IMR-90 (cell line): Measurements from ENCODE around the gene PRELID1. TPM values are rescaled to one million over a fixed set of nuclear protein-coding genes. Genes with fewer than 3 reads are reported as not detected.

ENCODE experiments used
- ATAC-seq: fragments of 200-7000 bp; cut with Tn5 transposase; 2 replicates; pipeline ENCODE4 v1.9.1; 2020; ENCODE audit warnings: low read depth, mild to moderate bottlenecking, moderate library complexity
- BruUV-seq: library from RNA; stranded (reverse); fragments of 400-500 nt; replicated peaks from 2 replicates; lab custom pipeline; 2021; lab: Mats Ljungman, UMichigan
- CTCF ChIA-PET: fragments of 300-600 bp; formaldehyde crosslinking; extraction: SDS; loops from one replicate; lab custom pipeline; 2021; ENCODE audit warnings: antibody characterized with exemption; lab: Yijun Ruan, JAX
- POLR2A ChIA-PET: fragments of 300-600 bp; sonication (Branson Sonifier 250); formaldehyde crosslinking; loops from one replicate; lab custom pipeline; 2022; ENCODE audit warnings: antibody characterized with exemption; ENCODE audit not compliant: unreplicated experiment; lab: Charles Lee
- DNase-seq: peaks from one replicate; pipeline ENCODE4 v3.0.0; 2013
- H2AFZ ChIP-seq: replicated peaks from 2 replicates; pipeline ENCODE3; 2013; ENCODE audit warnings: low read length, mild to moderate bottlenecking; ENCODE audit not compliant: poor library complexity
- H2AK5ac ChIP-seq: 2 replicates; pipeline ENCODE4 v1.6.1; 2013; ENCODE audit warnings: low read depth, low read length, inconsistent platforms
- H2AK9ac ChIP-seq: replicated peaks from 2 replicates; pipeline ENCODE3; 2013; ENCODE audit warnings: mild to moderate bottlenecking, low read depth, low read length, moderate library complexity; ENCODE audit not compliant: poor library complexity
- H2BK120ac ChIP-seq: 2 replicates; pipeline ENCODE4 v1.6.1; 2013; ENCODE audit warnings: low read depth, low read length, inconsistent platforms
- H2BK15ac ChIP-seq: 3 replicates; pipeline ENCODE4 v1.6.1; 2013; ENCODE audit warnings: low read depth, low read length, inconsistent platforms
- H2BK20ac ChIP-seq: 2 replicates; pipeline ENCODE4 v1.6.1; 2013; ENCODE audit warnings: low read depth, mild to moderate bottlenecking, inconsistent platforms, low read length, moderate library complexity
- H2BK5ac ChIP-seq: 2 replicates; pipeline ENCODE4 v1.6.1; 2013; ENCODE audit warnings: mild to moderate bottlenecking, low read depth, low read length, inconsistent platforms; ENCODE audit not compliant: poor library complexity, severe bottlenecking
- H3K14ac ChIP-seq: replicated peaks from 2 replicates; pipeline ENCODE4 v1.6.1; 2013; ENCODE audit warnings: low read depth, low read length, inconsistent platforms
- H3K18ac ChIP-seq: 2 replicates; pipeline ENCODE4 v1.6.1; 2013; ENCODE audit warnings: low read depth, low read length, control low read depth
- H3K23ac ChIP-seq: 2 replicates; pipeline ENCODE4 v1.6.1; 2013; ENCODE audit warnings: low read depth, low read length, inconsistent platforms
- H3K27ac ChIP-seq: 2 replicates; pipeline ENCODE4 v1.5.1; 2013; ENCODE audit warnings: mild to moderate bottlenecking, control low read depth, low read length; ENCODE audit not compliant: insufficient read depth
- H3K27me3 ChIP-seq: 2 replicates; pipeline ENCODE4 v1.6.1; 2013; ENCODE audit warnings: low read length; ENCODE audit not compliant: control insufficient read depth, insufficient read depth
- H3K36me3 ChIP-seq: 2 replicates; pipeline ENCODE4 v1.6.1; 2013; ENCODE audit warnings: low read length, mixed read lengths; ENCODE audit not compliant: control insufficient read depth, insufficient read depth
- H3K4ac ChIP-seq: 2 replicates; pipeline ENCODE4 v1.6.1; 2013; ENCODE audit warnings: low read depth, low read length, inconsistent platforms
- H3K4me1 ChIP-seq: 2 replicates; pipeline ENCODE4 v1.6.1; 2013; ENCODE audit warnings: low read length, mixed read lengths; ENCODE audit not compliant: control insufficient read depth, insufficient read depth
- H3K4me2 ChIP-seq: 2 replicates; pipeline ENCODE4 v1.6.1; 2013; ENCODE audit warnings: low read depth, mild to moderate bottlenecking, control low read depth, low read length, moderate library complexity
- H3K4me3 ChIP-seq: 2 replicates; pipeline ENCODE4 v1.5.1; 2013; ENCODE audit warnings: low read depth, mild to moderate bottlenecking, control low read depth, low read length, moderate library complexity; ENCODE audit not compliant: insufficient read depth
- H3K56ac ChIP-seq: 2 replicates; pipeline ENCODE4 v1.6.1; 2013; ENCODE audit warnings: low read length, inconsistent platforms; ENCODE audit not compliant: insufficient read depth; ENCODE audit errors: extremely low read depth
- H3K79me1 ChIP-seq, 2 experiments: 2 replicates each; pipeline ENCODE4 v1.6.1; 2013; ENCODE audit warnings: low read length in 2 of 2, inconsistent platforms in 1 of 2, low read depth in 1 of 2
- H3K9ac ChIP-seq: 2 replicates; pipeline ENCODE4 v1.6.1; 2013; ENCODE audit warnings: low read depth, low read length, control low read depth
- H3K9me1 ChIP-seq: 2 replicates; pipeline ENCODE4 v1.6.1; 2013; ENCODE audit warnings: low read length, inconsistent platforms; ENCODE audit not compliant: insufficient read depth
- H3K9me3 ChIP-seq: 2 replicates; pipeline ENCODE4 v1.6.1; 2013; ENCODE audit warnings: low read length; ENCODE audit not compliant: control insufficient read depth, insufficient read depth
- H4K20me1 ChIP-seq: 2 replicates; pipeline ENCODE4 v1.6.1; 2013; ENCODE audit warnings: low read length, inconsistent platforms; ENCODE audit not compliant: insufficient read depth
- H4K5ac ChIP-seq: 2 replicates; pipeline ENCODE4 v1.6.1; 2013; ENCODE audit warnings: mild to moderate bottlenecking, low read depth, low read length, control low read depth
- H4K8ac ChIP-seq, 2 experiments: 2 replicates each; pipeline ENCODE4 v1.6.1; 2013; ENCODE audit warnings: low read depth in 2 of 2, low read length in 2 of 2, control low read depth in 1 of 2, inconsistent platforms in 1 of 2
- H4K91ac ChIP-seq: 2 replicates; pipeline ENCODE4 v1.6.1; 2013; ENCODE audit warnings: low read depth, low read length, inconsistent platforms; ENCODE audit not compliant: insufficient read depth
- BHLHE40 ChIP-seq: fragments of 150-350 bp; IDR thresholded peaks from 2 replicates; pipeline ENCODE4 v1.6.1; 2016; ENCODE audit warnings: mild to moderate bottlenecking, low read depth, low read length
- CEBPB ChIP-seq: IDR thresholded peaks from 2 replicates; pipeline ENCODE4 v1.6.1; 2012; ENCODE audit warnings: low read depth, low read length, improper control_type of control experiment
- CHD1 ChIP-seq: IDR thresholded peaks from 2 replicates; pipeline ENCODE4 v1.6.1; 2012; ENCODE audit warnings: low read depth, low read length, improper control_type of control experiment
- CTCF ChIP-seq: conservative IDR thresholded peaks from 2 replicates; pipeline ENCODE4 v1.5.1; 2012; ENCODE audit warnings: mild to moderate bottlenecking, low read depth, low read length, improper control_type of control experiment
- ELK1 ChIP-seq: fragments of 150-350 bp; IDR thresholded peaks from 2 replicates; pipeline ENCODE4 v1.6.1; 2016; ENCODE audit warnings: low read depth, mild to moderate bottlenecking, low read length, moderate library complexity, borderline replicate concordance
- MAFK ChIP-seq: IDR thresholded peaks from 2 replicates; pipeline ENCODE4 v1.6.1; 2012; ENCODE audit warnings: low read depth, low read length, improper control_type of control experiment
- MXI1 ChIP-seq: IDR thresholded peaks from 2 replicates; pipeline ENCODE4 v1.6.1; 2012; ENCODE audit warnings: low read depth, mild to moderate bottlenecking, low read length, moderate library complexity, borderline replicate concordance
- NFE2L2 ChIP-seq: fragments of 150-350 bp; IDR thresholded peaks from 2 replicates; pipeline ENCODE4 v1.6.1; 2016; ENCODE audit warnings: low read depth, mild to moderate bottlenecking, low read length
- POLR2A ChIP-seq: IDR thresholded peaks from 2 replicates; pipeline ENCODE4 v1.6.1; 2012; ENCODE audit warnings: mild to moderate bottlenecking, low read depth, low read length
- RAD21 ChIP-seq: IDR thresholded peaks from 2 replicates; pipeline ENCODE4 v1.6.1; 2012; ENCODE audit warnings: low read length, improper control_type of control experiment
- RFX5 ChIP-seq: IDR thresholded peaks from 2 replicates; pipeline ENCODE4 v1.8.0; 2012; ENCODE audit warnings: low read depth, mild to moderate bottlenecking, low read length, moderate library complexity
- SMC3 ChIP-seq: fragments of 150-350 bp; IDR thresholded peaks from 2 replicates; pipeline ENCODE4 v1.6.1; 2016; ENCODE audit warnings: low read depth, mild to moderate bottlenecking, antibody characterized with exemption, low read length, moderate library complexity
- USF2 ChIP-seq: fragments of 150-350 bp; IDR thresholded peaks from 2 replicates; pipeline ENCODE4 v1.6.1; 2017; ENCODE audit warnings: mild to moderate bottlenecking, antibody characterized with exemption, low read length, low read depth
- WGBS, 2 experiments: methylation state at CpG; one replicate each; pipeline versions ENCODE4 v1.1.5 to v1.1.7; 2013; ENCODE audit warnings: missing lambda C conversion rate in 2 of 2; ENCODE audit not compliant: insufficient read length in 1 of 2; ENCODE audit errors: extremely low coverage in 2 of 2; 5-methylcytosine and 5-hydroxymethylcytosine counted together
- dilution Hi-C: fragments of 300-500 bp; cut with HindIII; formaldehyde crosslinking; loops from one replicate; pipeline ENCODE4 v1.14.3; 2018; ENCODE audit warnings: low sequenced_read_pairs; ENCODE audit not compliant: unreplicated experiment
- in situ Hi-C: fragments of 300-500 bp; cut with MboI; formaldehyde crosslinking; loops from 3 replicates; pipeline ENCODE4 v1.14.3; 2019; ENCODE audit warnings: low sequenced_read_pairs, inconsistent platforms, mixed read lengths
- intact Hi-C: fragments of 100-400 bp; cut with micrococcal nuclease; formaldehyde crosslinking; loops from 2 replicates; pipeline ENCODE4 v1.10.0; 2022
- polyA plus RNA-seq, 3 experiments: library from polyadenylated mRNA; depleted of rRNA; stranded (reverse); fragments of >200 nt; gene quantifications; 2 replicates each; pipeline ENCODE4 v1.2.3, GENCODE V29; 2012; ENCODE audit warnings: low replicate concordance in 1 of 3
- total RNA-seq: library from RNA; depleted of rRNA; stranded (reverse); fragments of >200 nt; gene quantifications from 2 replicates; pipeline ENCODE4 v1.2.3, GENCODE V29; 2012

Gene PRELID1
- total and polyA plus RNA-seq, 2 of the 4 experiments (the other 2 are of a cell fraction): 116 to 239 TPM

GRCh38 chr5:177265395-177265794 lies 38.2 kb upstream of the PRELID1 start:
- Histone ChIP-seq H3K56ac (no peak overlapping the region), H3K4ac (no peak overlapping the region), H3K4me1 (no peaks in the 10 kb centered on the region), H2BK15ac (no peak overlapping the region), H4K20me1 (no peaks in the 10 kb centered on the region; the same call in 1 of the 2 replicates), H3K4me2 (no peak overlapping the region), H3K18ac (no peak overlapping the region), H2AFZ (no peak overlapping the region), H2BK5ac (no peak overlapping the region), H4K91ac (no peak overlapping the region), H3K36me3 (peaks cover 33% of the 10 kb centered on the region), H3K14ac (no peak overlapping the region), H3K4me3 (no peak overlapping the region), H3K27me3 (no peaks in the 10 kb centered on the region), H3K27ac (no peak overlapping the region), H4K5ac (no peak overlapping the region), H4K8ac (no peak overlapping the region), H3K9me3 (no peaks in the 10 kb centered on the region), H3K9me1 (peaks cover 11% of the 10 kb centered on the region), H3K9ac (no peak overlapping the region), H2AK5ac (no peak overlapping the region), H3K23ac (no peak overlapping the region), H2AK9ac (no peak overlapping the region), H2BK20ac (no peak overlapping the region), H3K79me1 (peaks cover 4 to 20% of the 10 kb centered on the region in 2 experiments; a peak in 3 of 4 replicates), H2BK120ac (no peak overlapping the region)
- ATAC-seq (no peak), DNase-seq (no peak)
- dilution Hi-C loops (no loop called here), in situ Hi-C loops (no loop called here), intact Hi-C loops (no loop called here)
- POLR2A ChIA-PET: no interaction called here
- no peak for TF ChIP-seq NFE2L2
- no peak for TF ChIP-seq ELK1
- no peak for TF ChIP-seq RFX5
- no peak for TF ChIP-seq BHLHE40
- no peak for TF ChIP-seq CTCF
- no peak for TF ChIP-seq SMC3
- TF ChIP-seq CEBPB: no peak
- no peak for TF ChIP-seq CHD1
- TF ChIP-seq MAFK: no peak
- TF ChIP-seq MXI1: no peak
- no peak for TF ChIP-seq USF2
- no peak for TF ChIP-seq POLR2A
- no peak for TF ChIP-seq RAD21
- WGBS, 2 experiments: 99% methylated on average over 10 of the region's 16 CpGs; no CpG with 5 or more reads in 1 of the 2 experiments
- BruUV-seq: no TSS peak
- CTCF ChIA-PET: no interaction called here
